DOHH2 (cell line): ENCODE measurements around the gene VGLL4.

Experiments
- H3F3A ChIP-seq: fragments of 200-600 bp; sonication (generic), shearing (Covaris generic); 2 replicates; pipeline ENCODE4 v1.6.0; 2016; ENCODE audit warnings: antibody characterized with exemption, mild to moderate bottlenecking; ENCODE audit not compliant: control insufficient read depth, insufficient read depth
- H3K27ac ChIP-seq: fragments of 200-600 bp; sonication (generic); 2 replicates; pipeline ENCODE4 v1.5.1; 2014; ENCODE audit warnings: low read depth, mild to moderate bottlenecking, low read length, moderate library complexity
- H3K27me3 ChIP-seq: fragments of 200-600 bp; sonication (generic); 2 replicates; pipeline ENCODE4 v1.6.1; 2014; ENCODE audit warnings: mild to moderate bottlenecking, low read length, mixed read lengths; ENCODE audit not compliant: control insufficient read depth
- H3K36me3 ChIP-seq: fragments of 200-600 bp; sonication (generic); 2 replicates; pipeline ENCODE4 v1.6.1; 2014; ENCODE audit warnings: mild to moderate bottlenecking, low read length, moderate library complexity, mixed read lengths; ENCODE audit not compliant: control insufficient read depth
- H3K4me1 ChIP-seq: fragments of 200-600 bp; sonication (generic); 2 replicates; pipeline ENCODE4 v1.6.1; 2014; ENCODE audit warnings: mild to moderate bottlenecking, low read length, mixed read lengths; ENCODE audit not compliant: control insufficient read depth
- H3K4me2 ChIP-seq: fragments of 200-600 bp; sonication (generic); 2 replicates; pipeline ENCODE4 v1.6.0; 2014; ENCODE audit warnings: mild to moderate bottlenecking, low read length, moderate library complexity
- H3K4me3 ChIP-seq: fragments of 200-600 bp; sonication (generic); 2 replicates; pipeline ENCODE4 v1.5.1; 2014; ENCODE audit warnings: mild to moderate bottlenecking, low read length, mixed read lengths
- H3K79me2 ChIP-seq: fragments of 200-600 bp; sonication (generic); 2 replicates; pipeline ENCODE4 v1.6.1; 2014; ENCODE audit warnings: mild to moderate bottlenecking, low read length, mixed read lengths; ENCODE audit not compliant: control insufficient read depth
- H3K9me2 ChIP-seq: fragments of 200-600 bp; sonication (generic); replicated peaks from 2 replicates; pipeline ENCODE4 v1.6.1; 2014; ENCODE audit warnings: mild to moderate bottlenecking, low read length, mixed read lengths; ENCODE audit not compliant: control insufficient read depth
- H3K9me3 ChIP-seq: fragments of 200-600 bp; sonication (generic); 2 replicates; pipeline ENCODE4 v1.6.1; 2014; ENCODE audit warnings: antibody characterized with exemption, low read length, mixed read lengths; ENCODE audit not compliant: control insufficient read depth, insufficient read depth
- H4K20me1 ChIP-seq: fragments of 200-600 bp; sonication (generic); 2 replicates; pipeline ENCODE4 v1.6.0; 2014; ENCODE audit warnings: low read depth, mild to moderate bottlenecking, antibody characterized with exemption, low read length, moderate library complexity; ENCODE audit not compliant: control insufficient read depth, insufficient read depth
- EZH2phosphoT487 ChIP-seq: fragments of 200-600 bp; sonication (generic); IDR thresholded peaks from 2 replicates; pipeline ENCODE4 v1.6.1; 2017; ENCODE audit warnings: borderline replicate concordance, mild to moderate bottlenecking, antibody characterized with exemption, low read length, moderate library complexity, mixed read lengths
- TF ChIP-seq, protein P1 (sequence below): fragments of 200-600 bp; sonication (generic); IDR thresholded peaks from one replicate; pipeline ENCODE4 v1.5.1; 2014; ENCODE audit warnings: antibody characterized with exemption, mild to moderate bottlenecking, low read depth, low read length; ENCODE audit not compliant: poor library complexity, severe bottlenecking

VGLL4 gene

DNA sequence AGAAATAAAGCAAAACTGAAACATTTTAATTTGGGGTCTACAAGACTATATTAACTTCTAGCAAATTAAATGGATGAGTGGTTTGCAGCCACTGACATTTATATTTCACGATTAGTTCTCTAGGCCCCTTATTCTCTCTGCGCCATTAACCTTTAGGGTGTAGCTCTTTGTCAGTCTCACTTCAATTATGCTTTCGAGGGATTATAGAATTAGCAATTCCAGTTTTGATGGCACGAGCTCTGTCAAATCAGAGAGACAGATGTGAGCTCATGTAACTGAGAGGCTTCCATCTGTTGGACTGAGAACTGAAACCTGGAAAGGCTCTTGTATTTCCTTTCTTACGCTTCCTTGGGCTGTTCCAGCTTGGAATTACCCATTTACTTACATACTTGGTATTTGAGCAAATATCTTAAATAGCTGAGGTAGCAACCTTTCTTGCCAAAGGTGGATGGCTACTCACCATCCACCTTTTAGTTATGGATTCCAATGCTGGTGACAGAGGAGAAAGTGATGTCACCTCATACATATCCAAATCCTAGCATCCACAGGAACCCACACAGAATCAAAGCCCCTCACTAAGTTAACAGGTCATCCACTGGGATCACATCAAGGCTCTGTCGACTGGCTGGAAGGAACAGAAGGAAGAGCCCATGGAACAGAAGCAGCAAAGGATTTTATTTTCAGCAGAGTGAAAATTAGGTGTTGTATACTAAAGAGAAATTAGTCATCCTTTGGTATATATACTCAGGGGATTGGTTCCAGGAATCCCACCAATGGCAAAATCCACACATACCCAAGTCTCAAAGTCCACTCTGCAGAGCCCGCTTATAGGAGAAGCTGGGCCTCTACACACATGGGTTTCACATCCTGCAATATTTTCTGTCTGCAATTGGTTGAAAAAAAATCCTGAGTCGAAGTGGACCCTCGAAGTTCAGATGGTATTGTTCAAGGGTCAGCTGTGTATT, 20.8 kb downstream of the VGLL4 start:
- Histone ChIP-seq H3K4me1 (peaks cover 65% of the 10 kb centered on the region), H3K79me2 (peaks cover 100% of the 10 kb centered on the region), H3K27me3 (no peaks in the 10 kb centered on the region), H3K9me3 (no peaks in the 10 kb centered on the region), H3K27ac (no peak overlapping the region), H3K4me2 (no peak overlapping the region), H3K4me3 (no peak overlapping the region), H3K36me3 (peaks cover 41% of the 10 kb centered on the region), H3F3A (no peaks in the 10 kb centered on the region), H3K9me2 (no peaks in the 10 kb centered on the region), H4K20me1 (peaks cover 59% of the 10 kb centered on the region)
- no peak for TF ChIP-seq EZH2phosphoT487
- TF ChIP-seq, protein P1, sequence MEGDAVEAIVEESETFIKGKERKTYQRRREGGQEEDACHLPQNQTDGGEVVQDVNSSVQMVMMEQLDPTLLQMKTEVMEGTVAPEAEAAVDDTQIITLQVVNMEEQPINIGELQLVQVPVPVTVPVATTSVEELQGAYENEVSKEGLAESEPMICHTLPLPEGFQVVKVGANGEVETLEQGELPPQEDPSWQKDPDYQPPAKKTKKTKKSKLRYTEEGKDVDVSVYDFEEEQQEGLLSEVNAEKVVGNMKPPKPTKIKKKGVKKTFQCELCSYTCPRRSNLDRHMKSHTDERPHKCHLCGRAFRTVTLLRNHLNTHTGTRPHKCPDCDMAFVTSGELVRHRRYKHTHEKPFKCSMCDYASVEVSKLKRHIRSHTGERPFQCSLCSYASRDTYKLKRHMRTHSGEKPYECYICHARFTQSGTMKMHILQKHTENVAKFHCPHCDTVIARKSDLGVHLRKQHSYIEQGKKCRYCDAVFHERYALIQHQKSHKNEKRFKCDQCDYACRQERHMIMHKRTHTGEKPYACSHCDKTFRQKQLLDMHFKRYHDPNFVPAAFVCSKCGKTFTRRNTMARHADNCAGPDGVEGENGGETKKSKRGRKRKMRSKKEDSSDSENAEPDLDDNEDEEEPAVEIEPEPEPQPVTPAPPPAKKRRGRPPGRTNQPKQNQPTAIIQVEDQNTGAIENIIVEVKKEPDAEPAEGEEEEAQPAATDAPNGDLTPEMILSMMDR, result no peak

DNA sequence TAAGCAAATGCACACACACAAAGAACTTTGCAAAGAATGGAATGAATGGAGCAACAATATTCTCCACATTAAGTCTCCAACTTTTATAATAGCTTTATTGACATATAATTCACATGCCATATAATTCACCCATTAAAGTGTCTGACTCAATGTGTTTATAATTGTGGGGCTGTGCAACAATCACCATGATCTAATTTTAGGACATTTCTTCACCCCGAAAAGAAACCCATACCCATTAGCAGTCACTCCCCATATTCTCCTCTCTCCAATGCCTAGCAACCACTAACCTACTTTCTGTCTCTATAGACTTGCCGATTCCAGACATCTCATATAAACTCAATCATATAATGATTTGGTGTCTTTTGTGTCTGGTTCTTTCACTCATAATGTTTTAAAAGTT, 22.6 kb downstream of the VGLL4 start:
- Histone ChIP-seq H3K4me1 (peaks cover 47% of the 10 kb centered on the region), H3K36me3 (peaks cover 38% of the 10 kb centered on the region), H3K9me3 (no peaks in the 10 kb centered on the region), H3K4me2 (no peak overlapping the region), H3K27me3 (no peaks in the 10 kb centered on the region), H3K4me3 (no peak overlapping the region), H4K20me1 (peaks cover 71% of the 10 kb centered on the region), H3F3A (no peaks in the 10 kb centered on the region), H3K79me2 (peaks cover 100% of the 10 kb centered on the region), H3K27ac (no peak overlapping the region), H3K9me2 (no peaks in the 10 kb centered on the region)
- TF ChIP-seq EZH2phosphoT487, result no peak
- TF ChIP-seq, protein P1, result no peak

DNA sequence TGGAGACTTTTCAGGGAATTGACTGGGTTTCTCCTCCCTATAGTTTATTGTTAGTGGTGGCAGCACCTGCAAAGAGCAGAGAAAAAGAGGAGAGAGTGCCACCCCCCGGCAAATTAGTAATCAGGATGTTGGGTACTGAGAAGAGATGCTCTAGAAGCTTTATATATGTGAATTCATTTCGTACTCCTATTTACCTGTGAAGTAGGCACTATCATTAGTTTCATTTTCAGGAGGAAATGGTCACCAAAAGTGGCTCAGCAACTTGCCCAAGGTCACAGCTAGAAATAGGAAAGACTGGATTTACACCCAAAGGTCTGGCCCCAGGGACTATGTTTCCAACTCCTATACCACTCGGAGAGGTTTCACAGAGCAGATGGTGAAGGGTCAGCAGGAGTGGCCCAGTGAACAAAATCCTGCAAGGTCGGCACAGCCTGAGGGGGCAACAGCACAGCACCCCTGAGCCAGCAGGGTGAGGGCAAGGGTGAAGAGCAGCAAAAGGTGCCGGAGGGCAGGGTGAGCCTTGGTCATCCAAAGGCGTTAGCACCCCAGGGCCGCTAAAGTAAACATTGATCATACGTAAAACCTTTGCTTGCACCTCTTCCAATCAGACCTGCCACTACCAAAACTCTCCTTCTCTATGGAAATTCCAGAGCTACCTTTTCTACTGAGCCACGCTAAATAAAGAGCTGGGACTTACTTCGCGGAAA, 23.6 kb downstream of the VGLL4 start:
- Histone ChIP-seq H3K27me3 (no peaks in the 10 kb centered on the region), H3F3A (no peaks in the 10 kb centered on the region), H3K4me1 (peaks cover 43% of the 10 kb centered on the region), H3K79me2 (peaks cover 100% of the 10 kb centered on the region), H4K20me1 (peaks cover 72% of the 10 kb centered on the region), H3K9me3 (no peaks in the 10 kb centered on the region), H3K9me2 (no peaks in the 10 kb centered on the region), H3K27ac (no peak overlapping the region), H3K4me2 (no peak overlapping the region), H3K36me3 (peaks cover 33% of the 10 kb centered on the region), H3K4me3 (no peak overlapping the region)
- TF ChIP-seq, protein P1, result no peak
- no peak for TF ChIP-seq EZH2phosphoT487
